HepG2 (cell line): Measurements from ENCODE around the gene NRGN. TPM values are rescaled to one million over a fixed set of nuclear protein-coding genes. Genes with fewer than 3 reads are reported as not detected.
A peak's percentile ranks its signal among the peaks of the same experiment; 100 is the strongest.

ENCODE experiments used
- DR1 ChIP-seq: sonication (generic); formaldehyde crosslinking; IDR thresholded peaks from 2 replicates; pipeline ENCODE4 v1.8.0; 2021; ENCODE audit warnings: mild to moderate bottlenecking, missing genetic modification reagents, inconsistent platforms
- KMT2B ChIP-seq: IDR thresholded peaks from 2 replicates; pipeline ENCODE4 v1.6.1; 2016; ENCODE audit warnings: missing genetic modification reagents, missing compliant biosample characterization
- NR2F1 ChIP-seq, 2 experiments: fragments of 450-650 bp in 1 of 2; formaldehyde crosslinking in 1 of 2; IDR thresholded peaks; 2 replicates each; pipeline versions ENCODE4 v1.5.0 to v1.6.1; 2016 to 2020; ENCODE audit warnings: mild to moderate bottlenecking in 1 of 2, missing compliant biosample characterization in 1 of 2, missing genetic modification reagents in 1 of 2, moderate library complexity in 1 of 2
- POLR2AphosphoS2 ChIP-seq: IDR thresholded peaks from 2 replicates; pipeline ENCODE4 v1.6.1; 2011; ENCODE audit warnings: low read depth, low read length, improper control_type of control experiment
- SIN3B ChIP-seq: fragments of 150-350 bp; IDR thresholded peaks from 2 replicates; pipeline ENCODE4 v1.6.1; 2014; ENCODE audit warnings: low read length
- ZKSCAN5 ChIP-seq: sonication (generic); formaldehyde crosslinking; IDR thresholded peaks from 2 replicates; pipeline ENCODE4 v1.5.1; 2020; ENCODE audit warnings: mild to moderate bottlenecking, missing genetic modification reagents
- ZNF138 ChIP-seq: sonication (generic); formaldehyde crosslinking; IDR thresholded peaks from 2 replicates; pipeline ENCODE4 v1.5.0; 2020; ENCODE audit warnings: mild to moderate bottlenecking, low read depth, missing genetic modification reagents
- ZNF235 ChIP-seq: sonication (generic); formaldehyde crosslinking; IDR thresholded peaks from 2 replicates; pipeline ENCODE4 v1.8.1; 2023; ENCODE audit warnings: mild to moderate bottlenecking, missing genetic modification reagents, borderline replicate concordance
- ZNF383 ChIP-seq: sonication (generic); formaldehyde crosslinking; IDR thresholded peaks from 2 replicates; pipeline ENCODE4 v1.4.0; 2020; ENCODE audit warnings: missing genetic modification reagents, mild to moderate bottlenecking, borderline replicate concordance
- ZNF44 ChIP-seq: sonication (generic); formaldehyde crosslinking; IDR thresholded peaks from 2 replicates; pipeline ENCODE4 v1.5.1; 2020; ENCODE audit warnings: mild to moderate bottlenecking, missing genetic modification reagents
- ZNF598 ChIP-seq: sonication (generic); formaldehyde crosslinking; IDR thresholded peaks from 2 replicates; pipeline ENCODE4 v1.5.1; 2020; ENCODE audit warnings: mild to moderate bottlenecking, missing genetic modification reagents, borderline replicate concordance
- ZNF75D ChIP-seq: sonication (generic); formaldehyde crosslinking; IDR thresholded peaks from 2 replicates; pipeline ENCODE4 v1.8.1; 2023; ENCODE audit warnings: missing genetic modification reagents, mild to moderate bottlenecking, borderline replicate concordance
- ZNF780A ChIP-seq: sonication (generic); formaldehyde crosslinking; IDR thresholded peaks from 2 replicates; pipeline ENCODE4 v1.8.0; 2022; ENCODE audit warnings: mild to moderate bottlenecking, missing genetic modification reagents, moderate library complexity
- polyA plus RNA-seq, 8 experiments: library from polyadenylated mRNA; depleted of rRNA in 3 of 8; stranded (reverse) in 7 of 8; unstranded in 1 of 8; fragments of >200 nt; fragmentation: Illumina TruSeq in 4 of 8; extraction: Trizol in 4 of 8; gene quantifications; 2 replicates each; pipeline versions ENCODE4 v1.2.1 to v1.2.3, GENCODE V29; 2011 to 2016; ENCODE audit warnings: low read depth in 4 of 8, missing spikeins in 1 of 8, mixed read lengths in 1 of 8; ENCODE audit not compliant: insufficient read depth in 1 of 8
- total RNA-seq, 5 experiments: library from RNA; depleted of rRNA; stranded (reverse); fragments of >200 nt; fragmentation: Illumina TruSeq; extraction: Trizol; gene quantifications; 2 replicates each; pipeline ENCODE4 v1.2.3, GENCODE V29; 2016; ENCODE audit warnings: low read depth in 1 of 5
- TF ChIP-seq, protein P1 (sequence below): sonication (generic); formaldehyde crosslinking; IDR thresholded peaks from 2 replicates; pipeline ENCODE4 v1.4.0; 2020; ENCODE audit warnings: missing genetic modification reagents
- TF ChIP-seq, protein P2 (sequence below): sonication (generic); formaldehyde crosslinking; IDR thresholded peaks from 2 replicates; pipeline ENCODE4 v1.5.0; 2020; ENCODE audit warnings: missing genetic modification reagents, mild to moderate bottlenecking, borderline replicate concordance
- TF ChIP-seq, protein P3 (sequence below): sonication (generic); formaldehyde crosslinking; IDR thresholded peaks from 2 replicates; pipeline ENCODE4 v1.5.1; 2020; ENCODE audit warnings: mild to moderate bottlenecking, missing genetic modification reagents, moderate library complexity

Gene NRGN
- total and polyA plus RNA-seq, 2 of the 13 experiments (the other 11 are each of a cell fraction or from before 2014, with no cell fraction given) = 0.22 TPM; not detected in 1

DNA sequence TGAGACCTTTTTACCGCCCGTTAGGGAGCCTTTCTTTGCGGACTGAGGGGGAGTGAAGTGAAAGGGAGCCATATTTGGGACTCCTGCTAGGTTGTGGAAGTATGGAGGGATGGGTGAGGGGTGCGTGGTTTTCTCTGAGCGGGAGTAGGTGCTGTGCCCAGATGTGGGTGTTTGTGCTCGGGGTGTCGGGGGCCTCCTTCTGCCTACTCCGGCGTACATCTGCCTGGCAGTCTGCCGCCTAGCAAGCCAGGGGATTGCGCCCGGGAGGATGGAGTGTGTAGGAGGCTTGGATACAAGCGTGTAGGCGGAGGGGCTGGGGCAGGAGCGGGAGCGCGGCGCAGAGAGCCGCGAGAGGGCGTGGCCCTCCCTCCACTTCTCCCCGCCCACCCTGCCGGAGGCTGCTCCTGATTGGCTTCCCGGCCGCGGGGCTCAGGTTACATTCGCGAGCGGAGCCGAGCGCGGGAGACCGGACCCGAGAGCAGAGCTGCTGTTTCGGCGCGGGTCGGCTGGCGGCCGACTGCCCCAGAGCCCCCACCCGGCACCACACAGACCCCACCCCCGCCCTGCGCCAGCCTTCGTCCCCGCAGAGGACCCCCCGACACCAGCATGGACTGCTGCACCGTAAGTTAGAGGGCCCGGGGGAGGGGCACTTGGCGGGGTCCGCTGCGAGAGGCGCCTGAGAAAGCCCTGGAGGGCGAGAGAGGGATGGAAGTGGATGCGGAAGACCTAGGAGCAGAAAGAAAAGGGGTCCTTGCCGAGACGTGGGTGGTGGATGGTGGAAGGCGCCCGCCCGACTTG, at the start of gene NRGN (continued):
- no peak for TF ChIP-seq POLR2AphosphoS2
- no peak for TF ChIP-seq ZNF383 (CRISPR knock-in tag)
- no peak for TF ChIP-seq KMT2B (CRISPR knock-in tag)
- no peak for TF ChIP-seq ZNF780A (CRISPR knock-in tag)
- TF ChIP-seq, protein P1, sequence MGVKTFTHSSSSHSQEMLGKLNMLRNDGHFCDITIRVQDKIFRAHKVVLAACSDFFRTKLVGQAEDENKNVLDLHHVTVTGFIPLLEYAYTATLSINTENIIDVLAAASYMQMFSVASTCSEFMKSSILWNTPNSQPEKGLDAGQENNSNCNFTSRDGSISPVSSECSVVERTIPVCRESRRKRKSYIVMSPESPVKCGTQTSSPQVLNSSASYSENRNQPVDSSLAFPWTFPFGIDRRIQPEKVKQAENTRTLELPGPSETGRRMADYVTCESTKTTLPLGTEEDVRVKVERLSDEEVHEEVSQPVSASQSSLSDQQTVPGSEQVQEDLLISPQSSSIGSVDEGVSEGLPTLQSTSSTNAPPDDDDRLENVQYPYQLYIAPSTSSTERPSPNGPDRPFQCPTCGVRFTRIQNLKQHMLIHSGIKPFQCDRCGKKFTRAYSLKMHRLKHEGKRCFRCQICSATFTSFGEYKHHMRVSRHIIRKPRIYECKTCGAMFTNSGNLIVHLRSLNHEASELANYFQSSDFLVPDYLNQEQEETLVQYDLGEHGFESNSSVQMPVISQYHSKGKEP (CRISPR knock-in tag) = no peak
- TF ChIP-seq, protein P2, sequence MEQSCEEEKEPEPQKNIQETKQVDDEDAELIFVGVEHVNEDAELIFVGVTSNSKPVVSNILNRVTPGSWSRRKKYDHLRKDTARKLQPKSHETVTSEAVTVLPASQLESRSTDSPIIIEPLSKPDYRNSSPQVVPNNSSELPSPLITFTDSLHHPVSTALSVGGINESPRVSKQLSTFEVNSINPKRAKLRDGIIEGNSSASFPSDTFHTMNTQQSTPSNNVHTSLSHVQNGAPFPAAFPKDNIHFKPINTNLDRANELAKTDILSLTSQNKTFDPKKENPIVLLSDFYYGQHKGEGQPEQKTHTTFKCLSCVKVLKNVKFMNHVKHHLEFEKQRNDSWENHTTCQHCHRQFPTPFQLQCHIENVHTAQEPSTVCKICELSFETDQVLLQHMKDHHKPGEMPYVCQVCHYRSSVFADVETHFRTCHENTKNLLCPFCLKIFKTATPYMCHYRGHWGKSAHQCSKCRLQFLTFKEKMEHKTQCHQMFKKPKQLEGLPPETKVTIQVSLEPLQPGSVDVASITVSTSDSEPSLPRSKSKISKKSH (CRISPR knock-in tag) = no peak
- TF ChIP-seq SIN3B = no peak
- no peak for TF ChIP-seq ZNF138 (CRISPR knock-in tag)
- no peak for TF ChIP-seq ZNF75D (CRISPR knock-in tag)
- TF ChIP-seq DR1 = no peak
- no peak for TF ChIP-seq ZNF598 (CRISPR knock-in tag)
- TF ChIP-seq NR2F1 (CRISPR knock-in tag; IDR thresholded peaks at IDR 0.05) = no peak
- TF ChIP-seq ZNF235 (CRISPR knock-in tag) = no peak
- no peak for TF ChIP-seq ZNF44 (CRISPR knock-in tag)
- TF ChIP-seq ZKSCAN5 (CRISPR knock-in tag) = no peak
- TF ChIP-seq, protein P3, sequence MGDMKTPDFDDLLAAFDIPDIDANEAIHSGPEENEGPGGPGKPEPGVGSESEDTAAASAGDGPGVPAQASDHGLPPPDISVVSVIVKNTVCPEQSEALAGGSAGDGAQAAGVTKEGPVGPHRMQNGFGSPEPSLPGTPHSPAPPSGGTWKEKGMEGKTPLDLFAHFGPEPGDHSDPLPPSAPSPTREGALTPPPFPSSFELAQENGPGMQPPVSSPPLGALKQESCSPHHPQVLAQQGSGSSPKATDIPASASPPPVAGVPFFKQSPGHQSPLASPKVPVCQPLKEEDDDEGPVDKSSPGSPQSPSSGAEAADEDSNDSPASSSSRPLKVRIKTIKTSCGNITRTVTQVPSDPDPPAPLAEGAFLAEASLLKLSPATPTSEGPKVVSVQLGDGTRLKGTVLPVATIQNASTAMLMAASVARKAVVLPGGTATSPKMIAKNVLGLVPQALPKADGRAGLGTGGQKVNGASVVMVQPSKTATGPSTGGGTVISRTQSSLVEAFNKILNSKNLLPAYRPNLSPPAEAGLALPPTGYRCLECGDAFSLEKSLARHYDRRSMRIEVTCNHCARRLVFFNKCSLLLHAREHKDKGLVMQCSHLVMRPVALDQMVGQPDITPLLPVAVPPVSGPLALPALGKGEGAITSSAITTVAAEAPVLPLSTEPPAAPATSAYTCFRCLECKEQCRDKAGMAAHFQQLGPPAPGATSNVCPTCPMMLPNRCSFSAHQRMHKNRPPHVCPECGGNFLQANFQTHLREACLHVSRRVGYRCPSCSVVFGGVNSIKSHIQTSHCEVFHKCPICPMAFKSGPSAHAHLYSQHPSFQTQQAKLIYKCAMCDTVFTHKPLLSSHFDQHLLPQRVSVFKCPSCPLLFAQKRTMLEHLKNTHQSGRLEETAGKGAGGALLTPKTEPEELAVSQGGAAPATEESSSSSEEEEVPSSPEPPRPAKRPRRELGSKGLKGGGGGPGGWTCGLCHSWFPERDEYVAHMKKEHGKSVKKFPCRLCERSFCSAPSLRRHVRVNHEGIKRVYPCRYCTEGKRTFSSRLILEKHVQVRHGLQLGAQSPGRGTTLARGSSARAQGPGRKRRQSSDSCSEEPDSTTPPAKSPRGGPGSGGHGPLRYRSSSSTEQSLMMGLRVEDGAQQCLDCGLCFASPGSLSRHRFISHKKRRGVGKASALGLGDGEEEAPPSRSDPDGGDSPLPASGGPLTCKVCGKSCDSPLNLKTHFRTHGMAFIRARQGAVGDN (CRISPR knock-in tag) = peak; percentile 50
